ENCODE measurements around the gene ERC2.
A peak's percentile ranks its signal among the peaks of the same experiment; 100 is the strongest.

ERC2 gene

GRCh38 chr3:55816794-55817576 lies 651.3 kb downstream of the ERC2 start:
- DNase-seq, result no peak

GRCh38 chr3:55815262-55815661 lies 653.0 kb downstream of the ERC2 start:
- DNase-seq, result no peak

DNA sequence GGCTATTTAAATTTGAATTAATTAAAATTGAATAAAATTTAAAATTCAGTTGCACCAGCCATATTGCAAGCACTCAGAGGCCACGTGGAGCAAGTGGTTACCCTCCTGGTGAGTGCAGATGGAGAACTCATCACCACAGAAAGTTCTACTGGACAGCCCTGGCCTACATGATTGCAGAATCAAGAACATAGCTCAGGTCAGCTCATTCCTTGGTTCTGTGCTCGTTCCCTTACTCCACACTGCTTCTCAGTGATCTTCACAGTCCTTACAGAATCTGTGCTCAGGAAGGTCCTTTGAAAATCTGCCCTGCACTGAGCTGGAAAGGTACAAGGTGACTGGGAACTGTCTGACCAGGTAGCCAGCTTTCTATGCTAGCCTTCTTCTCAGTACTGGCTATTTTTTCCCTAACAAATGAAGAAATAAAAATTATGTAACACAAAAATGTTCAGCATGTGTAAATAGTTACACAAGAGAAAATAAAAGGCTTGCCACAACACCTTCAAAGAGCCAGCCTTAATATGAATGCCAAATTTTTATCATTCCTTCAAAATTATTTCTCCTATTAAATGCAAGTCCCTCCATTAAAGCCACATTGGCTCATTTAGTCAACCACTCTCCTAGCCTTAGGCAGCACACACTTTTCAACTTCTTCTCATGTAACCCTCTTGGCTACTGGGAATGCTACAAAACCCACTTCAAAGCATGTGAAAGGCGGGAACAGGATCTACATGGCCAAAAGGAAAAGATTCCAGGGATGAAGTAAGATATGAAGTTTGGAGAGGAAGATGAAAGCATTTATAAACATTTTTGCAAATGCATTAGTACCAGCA lies 654.8 kb downstream of the ERC2 start:
- DNase-seq, result no peak

DNA sequence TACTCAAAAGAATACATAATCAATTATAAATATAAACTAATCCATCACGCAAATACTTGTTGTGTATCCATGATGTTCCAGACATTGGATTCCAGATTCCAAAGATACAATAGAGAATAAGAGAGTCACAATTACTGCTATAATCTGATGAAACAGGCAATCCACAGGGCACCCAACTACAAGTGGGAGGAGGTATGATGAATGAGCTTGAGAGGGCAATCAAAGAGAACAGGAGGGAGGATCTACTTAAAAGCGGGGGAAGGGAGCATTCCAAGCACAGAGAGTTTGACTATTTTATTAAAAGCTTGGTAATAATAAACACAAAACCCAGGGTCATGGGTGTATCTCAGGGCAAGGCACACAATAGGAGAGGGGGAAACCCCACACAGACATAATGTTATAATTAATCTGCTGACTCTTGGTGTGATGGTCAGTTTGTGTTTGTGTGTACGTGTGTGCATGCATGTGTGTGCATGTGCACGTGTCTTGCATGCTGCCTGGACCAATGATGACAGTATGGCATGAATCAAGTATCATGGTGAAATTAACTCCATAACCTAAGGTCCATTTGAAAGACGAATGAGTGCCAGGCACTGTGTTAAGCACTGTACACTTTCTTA lies 655.8 kb downstream of the ERC2 start:
- DNase-seq, result no peak

- no peak for DNase-seq
Measured at GRCh38 chr3:55807210-55807609, 661.1 kb downstream of the ERC2 start.

DNA sequence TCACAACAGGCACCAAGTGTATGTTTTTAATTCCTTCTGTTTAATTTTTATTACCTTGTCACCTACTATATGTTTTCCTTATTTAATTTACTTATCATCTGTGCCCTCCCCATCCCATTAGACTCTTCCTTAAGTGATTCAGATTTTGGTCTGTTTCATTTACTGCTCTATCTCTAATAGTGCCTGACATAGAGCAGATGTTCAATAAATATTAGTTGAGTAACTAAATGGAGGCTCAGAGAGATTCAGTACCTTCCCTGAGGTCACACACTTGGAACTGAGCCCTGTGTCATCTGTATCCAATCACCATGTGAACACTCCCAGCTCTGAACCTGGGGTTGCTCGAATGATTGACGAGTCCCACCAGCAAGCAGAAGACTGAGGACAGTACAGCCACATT lies 663.1 kb downstream of the ERC2 start:
- no peak for DNase-seq

- no peak for DNase-seq
Measured at GRCh38 chr3:55804170-55805095, 663.8 kb downstream of the ERC2 start.

DNA sequence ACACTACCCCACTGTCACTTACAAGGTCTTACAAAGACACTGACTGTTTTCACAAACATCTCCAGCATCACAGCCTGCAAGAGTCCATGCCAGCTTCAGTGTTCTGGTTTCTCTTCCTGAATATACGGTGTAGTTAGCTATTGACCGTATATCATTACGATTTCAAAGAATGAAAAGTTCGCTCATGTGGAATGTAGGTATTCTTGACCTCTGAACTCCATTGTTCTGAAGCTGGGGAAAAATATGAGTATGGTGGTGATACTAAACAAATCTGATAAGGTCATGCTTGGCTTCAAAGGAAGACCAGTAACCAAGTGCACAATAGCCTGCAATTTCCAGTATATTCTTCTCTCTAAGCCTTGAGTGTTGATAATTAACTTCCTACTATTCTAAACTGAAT lies 665.5 kb downstream of the ERC2 start:
- no peak for DNase-seq

GRCh38 chr3:55801676-55802075 lies 666.6 kb downstream of the ERC2 start:
- no peak for DNase-seq

- no peak for DNase-seq
Measured at GRCh38 chr3:55801068-55801467, 667.2 kb downstream of the ERC2 start.

- DNase-seq, result no peak
Measured at GRCh38 chr3:55797775-55798174, 670.5 kb downstream of the ERC2 start.

GRCh38 chr3:55797084-55797483 lies 671.2 kb downstream of the ERC2 start:
- DNase-seq, result no peak

- DNase-seq, result no peak
Measured at GRCh38 chr3:55796533-55796932, 671.7 kb downstream of the ERC2 start.

DNA sequence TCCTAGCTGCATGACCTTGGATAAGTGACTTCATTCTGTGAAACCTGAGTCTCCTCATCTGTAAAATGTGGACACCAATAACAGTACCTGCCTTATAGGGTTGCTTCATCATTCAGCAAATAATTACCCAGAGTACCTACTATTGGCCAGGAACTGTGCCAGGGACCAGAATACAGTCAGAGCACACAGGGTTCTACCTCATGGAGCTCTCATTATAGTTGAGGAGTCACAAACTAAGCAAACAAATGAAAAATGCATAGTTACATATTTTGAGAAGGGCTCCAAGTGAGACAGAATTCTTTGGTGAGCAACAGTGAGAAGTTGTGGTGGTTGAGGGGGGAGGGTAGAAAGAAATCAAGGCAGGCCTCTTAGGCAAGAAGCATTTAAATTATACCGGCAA lies 672.5 kb downstream of the ERC2 start:
- peak; percentile 88 for DNase-seq

DNA sequence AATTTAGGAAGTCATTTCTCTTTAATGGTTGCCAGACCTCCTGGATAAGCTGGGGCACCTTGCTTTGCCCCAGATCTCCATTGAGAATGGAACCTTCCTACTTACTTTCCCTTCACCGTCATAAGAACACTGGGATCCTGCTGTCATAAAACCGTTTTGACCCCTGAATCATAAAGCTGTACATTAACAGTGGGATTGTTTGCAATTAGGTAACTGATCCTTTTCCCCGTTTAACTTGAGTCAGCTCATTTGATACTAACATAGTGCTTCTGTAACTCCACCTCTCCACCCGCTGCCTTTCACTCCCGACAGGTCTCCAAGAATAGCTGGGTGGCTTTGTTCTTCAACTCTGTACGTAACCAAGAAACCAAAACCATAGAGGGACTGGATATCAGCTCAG lies 673.0 kb downstream of the ERC2 start:
- DNase-seq, result no peak

DNA sequence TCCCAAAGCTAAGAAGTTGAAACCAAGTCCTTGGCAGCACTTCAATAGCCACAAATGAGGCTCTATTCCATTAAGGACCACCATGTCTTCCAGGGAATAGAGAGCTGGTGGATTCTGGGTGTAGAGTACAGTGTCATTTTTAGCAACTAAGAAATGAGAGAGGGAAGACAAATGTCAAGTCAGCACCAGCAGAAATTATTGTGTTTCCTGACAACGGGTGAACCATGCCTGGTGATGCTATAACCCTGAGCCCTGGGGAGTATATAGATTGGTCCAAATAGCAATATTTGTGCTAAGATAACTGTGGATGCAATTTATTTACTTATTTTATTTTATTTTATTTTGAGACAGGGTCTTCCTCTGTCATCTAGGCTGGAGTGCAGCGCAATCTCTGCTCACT lies 675.5 kb downstream of the ERC2 start:
- no peak for DNase-seq

DNA sequence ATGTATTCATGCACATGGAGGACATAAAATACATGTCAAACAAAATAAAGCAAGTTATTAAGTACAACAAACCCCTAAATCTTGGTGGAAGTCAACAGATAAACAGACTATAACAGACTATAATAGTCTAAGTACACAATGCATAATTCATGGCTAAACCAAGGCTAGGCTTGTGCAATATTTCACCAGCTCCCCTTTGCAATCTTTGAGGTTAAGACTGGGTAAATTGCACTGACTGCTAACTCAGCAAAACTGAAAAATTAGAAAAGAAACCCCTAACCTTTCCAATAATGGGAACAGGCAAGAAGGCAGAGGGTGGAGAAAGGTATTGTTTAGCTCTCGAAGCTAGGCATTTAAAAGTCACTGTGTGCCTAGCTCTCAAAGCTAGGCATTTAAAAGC lies 676.3 kb downstream of the ERC2 start:
- no peak for DNase-seq

GRCh38 chr3:55790596-55791350 lies 677.5 kb downstream of the ERC2 start:
- peak; percentile 29 for DNase-seq

DNA sequence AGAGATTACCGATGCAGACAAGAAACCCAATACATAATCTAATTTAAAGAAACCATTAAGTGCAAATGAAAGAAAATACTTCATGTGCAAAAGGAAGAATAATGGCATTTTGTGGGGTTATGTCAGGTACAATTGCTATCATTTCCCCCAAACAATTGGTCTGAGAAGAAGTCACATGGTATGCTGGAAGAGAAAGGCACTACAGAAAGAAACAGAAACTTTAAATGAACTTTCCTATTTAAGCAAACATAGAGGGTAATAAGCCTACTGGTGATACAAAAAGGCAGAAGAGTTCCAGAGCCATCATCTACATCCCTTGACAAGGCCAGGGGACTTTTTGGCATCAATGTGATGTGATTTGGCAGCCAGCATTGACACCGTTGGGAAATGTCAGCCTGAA lies 678.8 kb downstream of the ERC2 start:
- no peak for DNase-seq

- no peak for DNase-seq
Measured at GRCh38 chr3:55782807-55783206, 685.5 kb downstream of the ERC2 start.

DNA sequence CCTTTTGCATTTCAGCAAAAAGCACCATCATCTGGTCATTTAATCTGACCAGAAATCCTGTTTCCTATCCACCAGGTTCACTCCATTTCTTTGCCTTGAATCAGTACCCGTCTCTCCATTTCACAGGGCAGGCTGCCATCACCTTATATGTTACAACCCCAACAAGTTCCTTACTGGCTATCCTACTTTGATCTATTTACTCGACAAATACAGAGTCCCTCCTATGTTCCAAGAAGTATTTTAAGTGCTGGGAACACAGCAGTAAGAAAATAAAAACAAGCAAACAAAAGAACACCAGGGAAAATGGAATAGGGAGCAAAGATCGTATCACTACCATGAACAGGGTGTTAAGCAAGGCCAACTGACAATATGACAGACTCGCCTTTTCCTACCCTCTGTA lies 685.9 kb downstream of the ERC2 start:
- no peak for DNase-seq

DNA sequence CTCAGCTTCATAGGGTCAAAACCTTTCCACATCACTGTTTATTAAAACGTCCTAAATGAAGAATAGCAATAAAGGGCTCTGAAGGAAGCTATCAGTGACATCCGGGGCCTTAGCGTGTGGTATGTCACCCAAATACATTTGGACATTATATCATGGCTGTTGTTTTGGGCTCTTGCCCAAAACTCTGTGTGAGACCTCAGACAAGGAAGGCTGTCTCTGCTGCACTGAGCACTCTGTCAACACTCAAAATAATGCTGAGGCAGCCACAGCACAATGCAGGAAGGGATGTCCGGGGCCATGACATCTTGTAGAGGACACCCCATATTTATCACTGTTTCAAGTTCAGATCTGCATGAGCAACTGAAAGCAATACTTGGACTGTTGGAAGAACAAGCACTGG lies 687.4 kb downstream of the ERC2 start:
- DNase-seq, result peak; percentile 54
